Pancreas (tissue), 10 donors: ENCODE results near the gene FAM241B. TPM values are rescaled to one million over a fixed set of nuclear protein-coding genes. Genes with fewer than 3 reads are reported as not detected.
A peak's percentile ranks its signal among the peaks of the same experiment; 100 is the strongest.

Experiments
- ATAC-seq, 4 donors: fragments of 200-7000 bp; cut with Tn5 transposase; one replicate each; pipeline versions ENCODE4 v1.8.0 to v1.9.1; 2020; ENCODE audit warnings: mild to moderate bottlenecking in 4 of 4, moderate library complexity in 4 of 4
- DNase-seq, 6 donors: peaks; one replicate each; pipeline ENCODE4 v3.0.0-alpha.2; 2020
- FAIRE-seq: peaks from 2 replicates; lab custom pipeline; 2012; peaks lifted over from hg19 to GRCh38; lab: Jason Lieb, UNC
- H3K27ac ChIP-seq, 4 donors: fragments of 200-600 bp; sonication (generic); 1 replicate in 3 of 4; 2 replicates in 1 of 4; pipeline versions ENCODE4 v1.5.0 to v1.8.0; 2020
- H3K27me3 ChIP-seq, 4 donors: fragments of 200-600 bp; one replicate each; pipeline ENCODE4 v1.8.0; 2021
- H3K36me3 ChIP-seq, 3 donors: fragments of 200-600 bp; sonication (generic) in 1 of 3; one replicate each; pipeline versions ENCODE4 v1.5.0 to v1.8.0; 2020 to 2021
- H3K4me1 ChIP-seq, 3 donors: fragments of 200-600 bp; one replicate each; pipeline ENCODE4 v1.8.0; 2021
- H3K4me3 ChIP-seq, 4 donors: fragments of 200-600 bp; sonication (generic) in 2 of 4; one replicate each; pipeline versions ENCODE4 v1.5.0 to v1.8.0; 2020 to 2021
- H3K9me3 ChIP-seq, 4 donors: fragments of 200-600 bp; one replicate each; pipeline ENCODE4 v1.8.0; 2021
- CTCF ChIP-seq, 4 donors: fragments of 200-600 bp; sonication (generic) in 3 of 4; IDR thresholded peaks; one replicate each; pipeline versions ENCODE4 v1.5.0 to v1.8.0; 2021; ENCODE audit warnings: antibody characterized with exemption in 4 of 4
- WGBS, 2 donors: extraction: QIAGEN DNeasy Blood & Tissue Kit; methylation state at CpG; one replicate each; pipeline ENCODE4 v1.1.7; 2013; 5-methylcytosine and 5-hydroxymethylcytosine counted together
- intact Hi-C, 3 donors: fragments of 100-400 bp; cut with DNase I; formaldehyde crosslinking; loops; one replicate each; pipeline versions ENCODE4 v1.11.1 to v1.14.2; 2022
- polyA plus RNA-seq, 2 donors: library from polyadenylated mRNA; stranded (reverse); fragments of 200-250 nt; gene quantifications; one replicate each; pipeline ENCODE4 v1.2.3, GENCODE V29; 2013
- total RNA-seq, 6 donors: library from RNA; stranded (reverse); fragmentation: NEBNext Ultra II Directional in 4 of 6; extraction: Animal tissue kit (Norgen Biotek cat#: 25700) in 4 of 6; gene quantifications; one replicate each; pipeline versions ENCODE4 v1.2.1 to v1.2.4, GENCODE V29; 2021 to 2023
- donor health status: healthy with polysubstance abuse.
- donor health status: DM: no; HTN: no; CAD: no; lungs with moderate emphysema.
- donor health status: DM: no; HTN: no; CAD: no.
- donor health status: control.
- donor health status: control.
- donor health status: Bipolar disorder and iron deficiency.
- donor health status: DM: yes; HTN: yes; CAD: no.
- donor health status: DM: no; HTN: no; CAD: no.
- donor health status: DM: no; HTN: no; CAD: no.
- donor health status: DM: yes; HTN: yes; CAD: no.

FAM241B gene
- total and polyA plus RNA-seq, 8 donors: 2.7 to 8.4 (median 5.0) TPM

GRCh38 chr10:69676301-69676700, 46.3 kb downstream of the FAM241B start:
- intact Hi-C loops: no loop called here
- FAIRE-seq: no peak
- H3K27ac ChIP-seq: no peak overlapping the region
- WGBS, 2 donors: 71 to 72% methylated on average over 4 of the region's 4 CpGs
- H3K27me3 ChIP-seq: no peaks in the 10 kb centered on the region
- H3K4me1 ChIP-seq: no peaks in the 10 kb centered on the region
- no peaks in the 10 kb centered on the region for H3K9me3 ChIP-seq
- no peak for DNase-seq
- no peaks in the 10 kb centered on the region for H3K36me3 ChIP-seq
- H3K4me3 ChIP-seq: no peak overlapping the region
- no peak for TF ChIP-seq CTCF (IDR thresholded peaks at IDR 0.05)
- no peak for ATAC-seq

- no peak for TF ChIP-seq CTCF (IDR thresholded peaks at IDR 0.05)
- intact Hi-C loops: no loop called here
- no peaks in the 10 kb centered on the region for H3K27me3 ChIP-seq
Measured at GRCh38 chr10:69677985-69678654, 48.1 kb downstream of the FAM241B start.

GRCh38 chr10:69679736-69680135, 49.7 kb downstream of the FAM241B start:
- H3K4me3 ChIP-seq: no peak overlapping the region
- ATAC-seq (no peak), DNase-seq (no peak), FAIRE-seq (no peak)
- TF ChIP-seq CTCF (IDR thresholded peaks at IDR 0.05): no peak
- H3K9me3 ChIP-seq: no peaks in the 10 kb centered on the region
- 89 to 92% methylated on average over 9 of the region's 9 CpGs for WGBS, 2 donors
- no peaks in the 10 kb centered on the region for H3K27me3 ChIP-seq
- intact Hi-C loops: no loop called here
- peaks cover 4 to 15% (median 13%) of the 10 kb centered on the region in 3 donors for H3K4me1 ChIP-seq
- H3K27ac ChIP-seq: no peak overlapping the region
- no peaks in the 10 kb centered on the region for H3K36me3 ChIP-seq

More at GRCh38 chr10:69677985-69678654, 48.1 kb downstream of the FAM241B start:
- Histone ChIP-seq H3K9me3 (no peaks in the 10 kb centered on the region), H3K4me3 (no peak overlapping the region), H3K4me1 (no peaks in the 10 kb centered on the region), H3K36me3 (no peaks in the 10 kb centered on the region), H3K27ac (no peak overlapping the region)
- no peak for DNase-seq
- no peak for FAIRE-seq
- WGBS, 2 donors: 57 to 61% methylated on average over 20 of the region's 20 CpGs
- ATAC-seq: no peak

- no peaks in the 10 kb centered on the region for H3K9me3 ChIP-seq
- H3K27ac ChIP-seq: no peak overlapping the region
- no peaks in the 10 kb centered on the region for H3K36me3 ChIP-seq
- DNase-seq (no peak), ATAC-seq (no peak), FAIRE-seq (no peak)
- H3K27me3 ChIP-seq: no peaks in the 10 kb centered on the region
- intact Hi-C loops: no loop called here
- TF ChIP-seq CTCF (IDR thresholded peaks at IDR 0.05): no peak
- H3K4me3 ChIP-seq: no peak overlapping the region
- 70% methylated on average over 4 of the region's 4 CpGs for WGBS, 2 donors
- peaks cover 7 to 23% (median 22%) of the 10 kb centered on the region in 3 donors for H3K4me1 ChIP-seq
Measured at GRCh38 chr10:69680610-69681009, 50.6 kb downstream of the FAM241B start.

- Histone ChIP-seq H3K4me3 (no peak overlapping the region), H3K9me3 (no peaks in the 10 kb centered on the region), H3K36me3 (no peaks in the 10 kb centered on the region), H3K4me1 (peaks cover 12 to 32% (median 28%) of the 10 kb centered on the region in 3 donors), H3K27me3 (no peaks in the 10 kb centered on the region), H3K27ac (no peak overlapping the region)
- TF ChIP-seq CTCF (IDR thresholded peaks at IDR 0.05): no peak
- intact Hi-C loops: no loop called here
- DNase-seq: peak in 1 of 6 donors; percentile 42
- ATAC-seq: no peak
- FAIRE-seq: no peak
- WGBS, 2 donors: 88 to 92% methylated on average over 6 of the region's 6 CpGs
Measured at GRCh38 chr10:69681436-69681835, 51.4 kb downstream of the FAM241B start.
